Pancreas (tissue), 10 donors: ENCODE data around the gene FADS2. TPM values are rescaled to one million over a fixed set of nuclear protein-coding genes. Genes with fewer than 3 reads are reported as not detected.

Source experiments
- ATAC-seq, 4 donors: fragments of 200-7000 bp; cut with Tn5 transposase; one replicate each; pipeline versions ENCODE4 v1.8.0 to v1.9.1; 2020; ENCODE audit warnings: mild to moderate bottlenecking in 4 of 4, moderate library complexity in 4 of 4
- DNase-seq, 6 donors: peaks; one replicate each; pipeline ENCODE4 v3.0.0-alpha.2; 2020
- FAIRE-seq: peaks from 2 replicates; lab custom pipeline; 2012; peaks lifted over from hg19 to GRCh38; lab: Jason Lieb, UNC
- H3K27ac ChIP-seq, 4 donors: fragments of 200-600 bp; sonication (generic); 1 replicate in 3 of 4; 2 replicates in 1 of 4; pipeline versions ENCODE4 v1.5.0 to v1.8.0; 2020
- H3K27me3 ChIP-seq, 4 donors: fragments of 200-600 bp; one replicate each; pipeline ENCODE4 v1.8.0; 2021
- H3K36me3 ChIP-seq, 3 donors: fragments of 200-600 bp; sonication (generic) in 1 of 3; one replicate each; pipeline versions ENCODE4 v1.5.0 to v1.8.0; 2020 to 2021
- H3K4me1 ChIP-seq, 3 donors: fragments of 200-600 bp; one replicate each; pipeline ENCODE4 v1.8.0; 2021
- H3K4me3 ChIP-seq, 4 donors: fragments of 200-600 bp; sonication (generic) in 2 of 4; one replicate each; pipeline versions ENCODE4 v1.5.0 to v1.8.0; 2020 to 2021
- H3K9me3 ChIP-seq, 4 donors: fragments of 200-600 bp; one replicate each; pipeline ENCODE4 v1.8.0; 2021
- CTCF ChIP-seq, 4 donors: fragments of 200-600 bp; sonication (generic) in 3 of 4; IDR thresholded peaks; one replicate each; pipeline versions ENCODE4 v1.5.0 to v1.8.0; 2021; ENCODE audit warnings: antibody characterized with exemption in 4 of 4
- WGBS, 2 donors: extraction: QIAGEN DNeasy Blood & Tissue Kit; methylation state at CpG; one replicate each; pipeline ENCODE4 v1.1.7; 2013; 5-methylcytosine and 5-hydroxymethylcytosine counted together
- intact Hi-C, 3 donors: fragments of 100-400 bp; cut with DNase I; formaldehyde crosslinking; loops; one replicate each; pipeline versions ENCODE4 v1.11.1 to v1.14.2; 2022
- polyA plus RNA-seq, 2 donors: library from polyadenylated mRNA; stranded (reverse); fragments of 200-250 nt; gene quantifications; one replicate each; pipeline ENCODE4 v1.2.3, GENCODE V29; 2013
- total RNA-seq, 6 donors: library from RNA; stranded (reverse); fragmentation: NEBNext Ultra II Directional in 4 of 6; extraction: Animal tissue kit (Norgen Biotek cat#: 25700) in 4 of 6; gene quantifications; one replicate each; pipeline versions ENCODE4 v1.2.1 to v1.2.4, GENCODE V29; 2021 to 2023
- donor health status: healthy with polysubstance abuse.
- donor health status: DM: no; HTN: no; CAD: no; lungs with moderate emphysema.
- donor health status: DM: no; HTN: no; CAD: no.
- donor health status: control.
- donor health status: control.
- donor health status: Bipolar disorder and iron deficiency.
- donor health status: DM: yes; HTN: yes; CAD: no.
- donor health status: DM: no; HTN: no; CAD: no.
- donor health status: DM: no; HTN: no; CAD: no.
- donor health status: DM: yes; HTN: yes; CAD: no.

The FADS2 gene
- total and polyA plus RNA-seq, 8 donors: 1.7 to 21.3 (median 7.3) TPM

GRCh38 chr11:61841636-61842527 is 13.8 kb downstream of the FADS2 start:
- Histone ChIP-seq H3K27ac (no peak overlapping the region), H3K27me3 (no peaks in the 10 kb centered on the region), H3K9me3 (no peaks in the 10 kb centered on the region), H3K4me1 (no peaks in the 10 kb centered on the region), H3K36me3 (no peaks in the 10 kb centered on the region), H3K4me3 (no peak overlapping the region)
- no peak for FAIRE-seq
- no peak for DNase-seq
- 70 to 78% methylated on average over 12 of the region's 12 CpGs for WGBS, 2 donors
- TF ChIP-seq CTCF (IDR thresholded peaks at IDR 0.05): no peak
- intact Hi-C loops: no loop called here
- peak in 1 of 4 donors; percentile 60 for ATAC-seq

GRCh38 chr11:61842528-61842820 is 14.4 kb downstream of the FADS2 start:
- WGBS, 2 donors: 91 to 94% methylated on average over 7 of the region's 7 CpGs
- ATAC-seq (no peak), FAIRE-seq (no peak)

DNA sequence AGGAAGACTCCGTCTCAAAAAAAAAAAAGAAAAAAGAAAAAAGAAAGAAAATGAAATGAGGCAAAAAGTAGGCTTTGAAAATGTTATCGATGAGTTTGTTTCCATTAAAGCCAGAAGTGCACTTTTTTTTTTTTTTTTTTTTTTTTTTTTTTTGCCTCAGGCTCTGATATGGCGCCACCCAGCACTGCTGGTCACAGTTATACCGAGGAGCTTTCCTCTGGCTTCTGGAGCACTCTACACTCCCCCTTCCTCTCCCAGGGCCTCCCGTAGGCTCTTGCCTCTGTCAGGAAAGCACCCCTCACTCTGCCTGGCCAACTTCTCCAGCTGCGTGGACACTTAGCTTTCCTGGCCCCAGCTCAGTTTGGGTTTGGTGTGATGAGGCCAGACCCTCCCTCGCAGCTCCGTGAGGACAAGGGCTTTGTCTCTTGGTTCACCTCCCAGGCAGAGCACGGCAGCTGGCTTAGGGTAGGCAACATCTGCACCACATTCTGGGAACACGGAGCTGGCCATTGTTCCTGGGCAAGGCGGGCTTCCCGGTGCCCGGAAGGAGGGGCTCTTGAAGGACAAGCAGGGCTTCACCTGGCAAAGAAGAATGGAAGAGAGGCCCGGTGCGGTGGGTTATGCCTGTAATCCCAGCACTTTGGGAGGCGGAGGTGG is 16.9 kb downstream of the FADS2 start:
- TF ChIP-seq CTCF (IDR thresholded peaks at IDR 0.05): no peak
- peak in 1 of 6 donors; percentile 35 for DNase-seq
- no peaks in the 10 kb centered on the region for H3K9me3 ChIP-seq
- H3K27me3 ChIP-seq: no peaks in the 10 kb centered on the region
- no peak for FAIRE-seq
- no peaks in the 10 kb centered on the region for H3K36me3 ChIP-seq
- ATAC-seq: no peak
- intact Hi-C loops: no loop called here
- no peak overlapping the region for H3K4me3 ChIP-seq
- no peak overlapping the region for H3K27ac ChIP-seq
- H3K4me1 ChIP-seq: no peaks in the 10 kb centered on the region
- 84 to 92% methylated on average over 16 of the region's 16 CpGs for WGBS, 2 donors

More at GRCh38 chr11:61842528-61842820, 14.4 kb downstream of the FADS2 start:
- H3K27ac ChIP-seq: no peak overlapping the region
- H3K4me1 ChIP-seq: no peaks in the 10 kb centered on the region
- no peaks in the 10 kb centered on the region for H3K27me3 ChIP-seq
- H3K9me3 ChIP-seq: no peaks in the 10 kb centered on the region
- intact Hi-C loops: no loop called here
- no peak for TF ChIP-seq CTCF (IDR thresholded peaks at IDR 0.05)
- no peak for DNase-seq
- no peak overlapping the region for H3K4me3 ChIP-seq
- H3K36me3 ChIP-seq: no peaks in the 10 kb centered on the region

DNA sequence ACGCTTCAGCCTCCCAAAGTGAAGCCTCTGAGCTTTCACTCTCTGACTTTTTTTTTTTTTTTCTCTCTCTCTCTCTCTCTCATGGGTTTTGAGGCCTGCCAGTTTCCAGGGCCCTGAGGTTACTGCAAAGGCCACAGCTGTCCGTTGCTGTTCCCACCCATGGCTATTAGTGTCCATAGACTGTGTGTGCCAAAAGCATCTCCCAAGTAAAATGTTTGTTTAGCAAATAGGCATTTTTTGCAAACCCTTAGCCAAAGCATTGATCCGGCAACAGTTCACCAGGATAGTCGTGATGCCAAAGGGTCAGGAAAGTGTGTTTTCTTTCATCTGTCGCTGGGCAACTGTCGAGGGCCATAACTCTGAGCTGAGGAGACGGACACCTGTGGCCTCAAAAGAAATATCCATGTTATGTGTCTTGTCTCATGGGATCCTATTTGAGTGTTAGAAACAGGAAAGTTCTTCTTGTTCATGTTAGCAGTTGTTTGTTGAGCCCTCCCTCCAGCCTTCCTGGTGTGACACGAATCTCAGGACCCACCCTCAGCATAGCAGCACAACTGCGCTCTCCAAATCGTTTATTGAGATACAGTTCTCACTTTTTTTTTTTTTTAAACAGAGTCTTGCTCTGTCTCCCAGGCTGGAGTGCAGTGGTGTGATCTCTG is 18.4 kb downstream of the FADS2 start:
- WGBS, 2 donors: 82 to 83% methylated on average over 10 of the region's 10 CpGs
- H3K9me3 ChIP-seq: no peaks in the 10 kb centered on the region
- no peaks in the 10 kb centered on the region for H3K27me3 ChIP-seq
- TF ChIP-seq CTCF (IDR thresholded peaks at IDR 0.05): no peak
- no peak for FAIRE-seq
- intact Hi-C loops: no loop called here
- no peaks in the 10 kb centered on the region for H3K4me1 ChIP-seq
- no peaks in the 10 kb centered on the region for H3K36me3 ChIP-seq
- peak in 1 of 4 donors; percentile 37 for ATAC-seq
- no peak overlapping the region for H3K27ac ChIP-seq
- no peak overlapping the region for H3K4me3 ChIP-seq
- DNase-seq: peak in 1 of 6 donors; percentile 0
